WTC11 (cell line): Measurements from ENCODE around the gene CACNA1C. TPM values are rescaled to one million over a fixed set of nuclear protein-coding genes. Genes with fewer than 3 reads are reported as not detected.

ENCODE experiments used
- ATAC-seq: fragments of 200-7000 bp; cut with Tn5 transposase; 2 replicates; pipeline ENCODE4 v1.10.0; 2021; ENCODE audit warnings: mild to moderate bottlenecking, moderate library complexity
- CTCF ChIA-PET: fragments of 300-600 bp; sonication (Branson Sonifier 250); formaldehyde crosslinking; loops from one replicate; lab custom pipeline; 2021; ENCODE audit warnings: antibody characterized with exemption; lab: Charles Lee
- POLR2A ChIA-PET: fragments of 350-600 bp; sonication (Branson Sonifier 250); formaldehyde crosslinking; loops from one replicate; lab custom pipeline; 2021; ENCODE audit warnings: antibody characterized with exemption; lab: Charles Lee
- DNase-seq: peaks from one replicate; pipeline ENCODE4 v3.0.0; 2021; ENCODE audit warnings: low spot score
- H3K27ac Mint-ChIP-seq: 2 replicates; pipeline ENCODE4 v1.8.0; 2021; ENCODE audit warnings: mixed read lengths
- H3K27me3 Mint-ChIP-seq: 2 replicates; pipeline ENCODE4 v1.8.0; 2021; ENCODE audit warnings: low read depth, mild to moderate bottlenecking, moderate library complexity, mixed read lengths
- H3K36me3 Mint-ChIP-seq: 2 replicates; pipeline ENCODE4 v1.8.0; 2021; ENCODE audit warnings: mixed read lengths
- H3K4me1 Mint-ChIP-seq: 2 replicates; pipeline ENCODE4 v1.8.0; 2022; ENCODE audit warnings: mixed read lengths
- H3K4me3 Mint-ChIP-seq: 2 replicates; pipeline ENCODE4 v1.8.0; 2021; ENCODE audit warnings: mild to moderate bottlenecking, moderate library complexity, mixed read lengths
- H3K9me3 Mint-ChIP-seq: 2 replicates; pipeline ENCODE4 v1.8.0; 2021; ENCODE audit warnings: mixed read lengths
- CREM ChIP-seq: sonication (generic); formaldehyde crosslinking; IDR thresholded peaks from 2 replicates; pipeline ENCODE4 v1.8.1; 2022; ENCODE audit warnings: mild to moderate bottlenecking, missing genetic modification reagents, moderate library complexity
- ELF4 ChIP-seq: sonication (generic); formaldehyde crosslinking; IDR thresholded peaks from 2 replicates; pipeline ENCODE4 v1.8.1; 2022; ENCODE audit warnings: low read depth, mild to moderate bottlenecking, moderate library complexity, missing genetic modification reagents
- FOXK1 ChIP-seq: sonication (generic); formaldehyde crosslinking; IDR thresholded peaks from 2 replicates; pipeline ENCODE4 v1.8.0; 2022; ENCODE audit warnings: mild to moderate bottlenecking, moderate library complexity, missing genetic modification reagents
- GTF2I ChIP-seq: fragments of 250-450 bp; sonication (Bioruptor Pico); conservative IDR thresholded peaks from 2 replicates; pipeline ENCODE4 v1.4.0; 2021; ENCODE audit warnings: mild to moderate bottlenecking
- HMGA2 ChIP-seq: fragments of 250-450 bp; sonication (Bioruptor Pico); IDR thresholded peaks from 2 replicates; pipeline ENCODE4 v1.4.0; 2021; ENCODE audit warnings: mild to moderate bottlenecking, moderate library complexity
- MXD4 ChIP-seq: fragments of 250-450 bp; sonication (Bioruptor Pico); IDR thresholded peaks from 2 replicates; pipeline ENCODE4 v1.8.0; 2021; ENCODE audit warnings: mild to moderate bottlenecking, moderate library complexity, borderline replicate concordance
- MYBL2 ChIP-seq: sonication (generic); formaldehyde crosslinking; IDR thresholded peaks from 2 replicates; pipeline ENCODE4 v1.8.1; 2023; ENCODE audit warnings: mild to moderate bottlenecking, moderate library complexity, missing genetic modification reagents
- NFATC4 ChIP-seq: fragments of 250-450 bp; sonication (Bioruptor Pico); IDR thresholded peaks from 2 replicates; pipeline ENCODE4 v1.9.0; 2021; ENCODE audit warnings: mild to moderate bottlenecking
- PRRX2 ChIP-seq: fragments of 250-450 bp; sonication (Bioruptor Pico); IDR thresholded peaks from 2 replicates; pipeline ENCODE4 v1.8.0; 2021; ENCODE audit warnings: mild to moderate bottlenecking
- TP53 ChIP-seq: sonication (generic); formaldehyde crosslinking; IDR thresholded peaks from 2 replicates; pipeline ENCODE4 v1.8.1; 2023; ENCODE audit warnings: mild to moderate bottlenecking, missing genetic modification reagents
- ZNF317 ChIP-seq: sonication (generic); formaldehyde crosslinking; IDR thresholded peaks from 2 replicates; pipeline ENCODE4 v1.8.1; 2023; ENCODE audit warnings: low read depth, mild to moderate bottlenecking, moderate library complexity, missing genetic modification reagents, borderline replicate concordance
- total RNA-seq: library from RNA; stranded (reverse); gene quantifications from 3 replicates; pipeline ENCODE4 v1.2.3, GENCODE V29; 2021
- TF ChIP-seq, protein P1 (sequence below): sonication (generic); formaldehyde crosslinking; IDR thresholded peaks from 2 replicates; pipeline ENCODE4 v1.8.1; 2023; ENCODE audit warnings: mild to moderate bottlenecking, moderate library complexity, missing genetic modification reagents
- TF ChIP-seq, protein P2 (sequence below): sonication (generic); formaldehyde crosslinking; IDR thresholded peaks from 2 replicates; pipeline ENCODE4 v1.8.1; 2023; ENCODE audit warnings: mild to moderate bottlenecking, missing genetic modification reagents, moderate library complexity
- TF ChIP-seq, protein P3 (sequence below): sonication (generic); formaldehyde crosslinking; IDR thresholded peaks from 2 replicates; pipeline ENCODE4 v1.8.1; 2023; ENCODE audit warnings: mild to moderate bottlenecking, missing genetic modification reagents, moderate library complexity
- TF ChIP-seq, protein P4 (sequence below): sonication (generic); formaldehyde crosslinking; IDR thresholded peaks from 2 replicates; pipeline ENCODE4 v1.8.1; 2022; ENCODE audit warnings: mild to moderate bottlenecking, missing genetic modification reagents, moderate library complexity, borderline replicate concordance
- TF ChIP-seq, protein P5 (sequence below): sonication (generic); formaldehyde crosslinking; IDR thresholded peaks from 2 replicates; pipeline ENCODE4 v1.8.1; 2022; ENCODE audit warnings: low read depth, mild to moderate bottlenecking, moderate library complexity, missing genetic modification reagents, borderline replicate concordance
- TF ChIP-seq, protein P6 (sequence below): sonication (generic); formaldehyde crosslinking; IDR thresholded peaks from 2 replicates; pipeline ENCODE4 v1.8.1; 2022; ENCODE audit warnings: mild to moderate bottlenecking, moderate library complexity, missing genetic modification reagents
- TF ChIP-seq, protein P7 (sequence below): sonication (generic); formaldehyde crosslinking; IDR thresholded peaks from 2 replicates; pipeline ENCODE4 v1.8.1; 2022; ENCODE audit warnings: missing genetic modification reagents, borderline replicate concordance
- TF ChIP-seq, protein P8 (sequence below): fragments of 250-450 bp; sonication (Bioruptor Pico); IDR thresholded peaks from 2 replicates; pipeline ENCODE4 v1.9.0; 2021; ENCODE audit warnings: moderate library complexity, mild to moderate bottlenecking, inconsistent platforms, borderline replicate concordance
- TF ChIP-seq, protein P9 (sequence below): fragments of 250-450 bp; sonication (Bioruptor Pico); IDR thresholded peaks from 2 replicates; pipeline ENCODE4 v2.1.2; 2022; ENCODE audit warnings: mild to moderate bottlenecking, moderate library complexity
- TF ChIP-seq, protein P10 (sequence below): sonication (generic); formaldehyde crosslinking; IDR thresholded peaks from 2 replicates; pipeline ENCODE4 v1.8.0; 2022; ENCODE audit warnings: mild to moderate bottlenecking, missing genetic modification reagents

The CACNA1C gene
- total RNA-seq, 1 experiment from 2014 or later = 1.7 TPM

DNA sequence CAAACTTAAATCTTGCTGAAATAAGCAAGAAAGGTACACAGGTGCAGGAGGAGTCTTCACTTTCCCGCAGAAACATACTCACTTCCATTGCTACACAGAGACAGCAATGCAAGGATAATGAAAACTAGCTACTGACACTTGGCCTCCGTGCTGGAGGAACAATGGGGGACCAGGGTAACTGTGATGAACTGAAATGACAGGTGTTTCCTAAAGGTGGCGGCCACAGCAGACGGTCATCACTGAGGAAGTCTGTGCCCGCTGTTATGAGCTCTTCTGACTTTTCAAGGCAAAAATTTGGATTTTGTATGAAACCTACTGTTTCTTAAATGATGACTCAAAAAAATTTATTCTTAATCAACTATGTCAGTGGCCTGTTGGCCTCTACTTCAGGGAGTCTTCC lies 189.4 kb downstream of the CACNA1C start (continued):
- TF ChIP-seq, protein P1, sequence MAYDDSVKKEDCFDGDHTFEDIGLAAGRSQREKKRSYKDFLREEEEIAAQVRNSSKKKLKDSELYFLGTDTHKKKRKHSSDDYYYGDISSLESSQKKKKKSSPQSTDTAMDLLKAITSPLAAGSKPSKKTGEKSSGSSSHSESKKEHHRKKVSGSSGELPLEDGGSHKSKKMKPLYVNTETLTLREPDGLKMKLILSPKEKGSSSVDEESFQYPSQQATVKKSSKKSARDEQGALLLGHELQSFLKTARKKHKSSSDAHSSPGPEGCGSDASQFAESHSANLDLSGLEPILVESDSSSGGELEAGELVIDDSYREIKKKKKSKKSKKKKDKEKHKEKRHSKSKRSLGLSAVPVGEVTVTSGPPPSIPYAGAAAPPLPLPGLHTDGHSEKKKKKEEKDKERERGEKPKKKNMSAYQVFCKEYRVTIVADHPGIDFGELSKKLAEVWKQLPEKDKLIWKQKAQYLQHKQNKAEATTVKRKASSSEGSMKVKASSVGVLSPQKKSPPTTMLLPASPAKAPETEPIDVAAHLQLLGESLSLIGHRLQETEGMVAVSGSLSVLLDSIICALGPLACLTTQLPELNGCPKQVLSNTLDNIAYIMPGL (CRISPR knock-in tag) = no peak
- no peak for TF ChIP-seq MXD4

DNA sequence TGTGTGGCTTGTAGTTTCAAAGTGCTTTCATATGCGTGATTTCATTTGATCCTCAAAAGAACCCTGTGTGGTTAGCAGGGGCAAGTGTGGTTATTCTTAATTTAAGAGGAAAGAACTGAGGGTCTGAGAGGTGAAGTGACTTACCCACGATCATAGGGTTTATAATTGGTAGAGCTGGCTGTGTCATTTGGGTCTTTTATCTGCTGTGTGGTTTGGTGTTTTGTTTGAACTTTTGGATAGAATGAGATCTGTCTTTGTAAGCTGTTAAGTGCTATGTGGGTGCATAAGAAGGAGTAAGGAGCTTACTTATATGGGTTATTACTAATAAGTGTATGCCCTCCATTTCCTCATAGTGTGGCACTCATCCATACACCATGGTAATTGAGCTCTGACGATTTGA lies 190.0 kb downstream of the CACNA1C start:
- ATAC-seq = no peak
- no peak for DNase-seq
- no peaks in the 10 kb centered on the region for H3K36me3 Mint-ChIP-seq
- H3K4me1 Mint-ChIP-seq = peaks cover 52% of the 10 kb centered on the region
- TF ChIP-seq, protein P2, sequence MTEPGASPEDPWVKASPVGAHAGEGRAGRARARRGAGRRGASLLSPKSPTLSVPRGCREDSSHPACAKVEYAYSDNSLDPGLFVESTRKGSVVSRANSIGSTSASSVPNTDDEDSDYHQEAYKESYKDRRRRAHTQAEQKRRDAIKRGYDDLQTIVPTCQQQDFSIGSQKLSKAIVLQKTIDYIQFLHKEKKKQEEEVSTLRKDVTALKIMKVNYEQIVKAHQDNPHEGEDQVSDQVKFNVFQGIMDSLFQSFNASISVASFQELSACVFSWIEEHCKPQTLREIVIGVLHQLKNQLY (CRISPR knock-in tag) = no peak
- TF ChIP-seq, protein P3, sequence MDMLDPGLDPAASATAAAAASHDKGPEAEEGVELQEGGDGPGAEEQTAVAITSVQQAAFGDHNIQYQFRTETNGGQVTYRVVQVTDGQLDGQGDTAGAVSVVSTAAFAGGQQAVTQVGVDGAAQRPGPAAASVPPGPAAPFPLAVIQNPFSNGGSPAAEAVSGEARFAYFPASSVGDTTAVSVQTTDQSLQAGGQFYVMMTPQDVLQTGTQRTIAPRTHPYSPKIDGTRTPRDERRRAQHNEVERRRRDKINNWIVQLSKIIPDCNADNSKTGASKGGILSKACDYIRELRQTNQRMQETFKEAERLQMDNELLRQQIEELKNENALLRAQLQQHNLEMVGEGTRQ = no peak
- TF ChIP-seq, protein P4, sequence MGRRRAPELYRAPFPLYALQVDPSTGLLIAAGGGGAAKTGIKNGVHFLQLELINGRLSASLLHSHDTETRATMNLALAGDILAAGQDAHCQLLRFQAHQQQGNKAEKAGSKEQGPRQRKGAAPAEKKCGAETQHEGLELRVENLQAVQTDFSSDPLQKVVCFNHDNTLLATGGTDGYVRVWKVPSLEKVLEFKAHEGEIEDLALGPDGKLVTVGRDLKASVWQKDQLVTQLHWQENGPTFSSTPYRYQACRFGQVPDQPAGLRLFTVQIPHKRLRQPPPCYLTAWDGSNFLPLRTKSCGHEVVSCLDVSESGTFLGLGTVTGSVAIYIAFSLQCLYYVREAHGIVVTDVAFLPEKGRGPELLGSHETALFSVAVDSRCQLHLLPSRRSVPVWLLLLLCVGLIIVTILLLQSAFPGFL (CRISPR knock-in tag) = no peak
- TF ChIP-seq, protein P5, sequence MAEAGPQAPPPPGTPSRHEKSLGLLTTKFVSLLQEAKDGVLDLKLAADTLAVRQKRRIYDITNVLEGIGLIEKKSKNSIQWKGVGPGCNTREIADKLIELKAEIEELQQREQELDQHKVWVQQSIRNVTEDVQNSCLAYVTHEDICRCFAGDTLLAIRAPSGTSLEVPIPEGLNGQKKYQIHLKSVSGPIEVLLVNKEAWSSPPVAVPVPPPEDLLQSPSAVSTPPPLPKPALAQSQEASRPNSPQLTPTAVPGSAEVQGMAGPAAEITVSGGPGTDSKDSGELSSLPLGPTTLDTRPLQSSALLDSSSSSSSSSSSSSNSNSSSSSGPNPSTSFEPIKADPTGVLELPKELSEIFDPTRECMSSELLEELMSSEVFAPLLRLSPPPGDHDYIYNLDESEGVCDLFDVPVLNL (CRISPR knock-in tag) = no peak
- TF ChIP-seq PRRX2 (CRISPR knock-in tag) (no peak), FOXK1 (no peak), GTF2I (CRISPR knock-in tag) (no peak), HMGA2 (CRISPR knock-in tag) (no peak)
- TF ChIP-seq, protein P6, sequence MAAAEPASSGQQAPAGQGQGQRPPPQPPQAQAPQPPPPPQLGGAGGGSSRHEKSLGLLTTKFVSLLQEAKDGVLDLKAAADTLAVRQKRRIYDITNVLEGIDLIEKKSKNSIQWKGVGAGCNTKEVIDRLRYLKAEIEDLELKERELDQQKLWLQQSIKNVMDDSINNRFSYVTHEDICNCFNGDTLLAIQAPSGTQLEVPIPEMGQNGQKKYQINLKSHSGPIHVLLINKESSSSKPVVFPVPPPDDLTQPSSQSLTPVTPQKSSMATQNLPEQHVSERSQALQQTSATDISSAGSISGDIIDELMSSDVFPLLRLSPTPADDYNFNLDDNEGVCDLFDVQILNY = no peak
- POLR2A ChIA-PET = no interaction called here
- H3K27me3 Mint-ChIP-seq = no peaks in the 10 kb centered on the region
- H3K9me3 Mint-ChIP-seq = no peaks in the 10 kb centered on the region
- CTCF ChIA-PET = interaction anchor here (1.6 kb wide), 1 partner anchor 12 kb away, joined by 5 read pairs; no protein-coding TSS in a partner anchor
- no peak overlapping the region for H3K27ac Mint-ChIP-seq
- no peak overlapping the region for H3K4me3 Mint-ChIP-seq

DNA sequence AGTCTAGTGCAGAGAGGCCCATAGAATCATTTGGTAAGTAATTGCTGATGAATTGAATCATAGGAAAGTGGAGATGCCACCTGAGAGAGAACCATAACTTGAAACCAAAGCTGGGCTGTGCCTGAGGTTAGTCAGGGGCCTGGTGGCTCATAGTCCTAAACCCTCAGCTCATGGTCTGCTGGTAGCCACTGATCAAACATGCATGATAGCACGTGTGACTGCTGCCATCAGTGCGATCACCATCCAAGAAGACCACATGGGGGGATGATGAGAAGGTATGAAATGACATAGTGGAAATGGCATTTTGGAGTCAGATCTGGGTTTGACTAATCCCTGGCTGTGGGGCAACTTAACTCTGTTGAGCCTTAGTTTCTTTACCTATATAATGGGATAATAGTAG lies 190.5 kb downstream of the CACNA1C start:
- H3K9me3 Mint-ChIP-seq = no peaks in the 10 kb centered on the region
- no peak overlapping the region for H3K4me3 Mint-ChIP-seq
- DNase-seq = no peak
- no peaks in the 10 kb centered on the region for H3K36me3 Mint-ChIP-seq
- CTCF ChIA-PET = interaction anchor here (1.3 to 1.6 kb wide), 3 partner anchors 13 to 185 kb away, joined by 5 to 7 read pairs (median 6); no protein-coding TSS in a partner anchor
- no peak for ATAC-seq
- POLR2A ChIA-PET = interaction anchor here (1.1 kb wide), 1 partner anchor 13 kb away, joined by 3 read pairs; no protein-coding TSS in a partner anchor
- H3K27me3 Mint-ChIP-seq = no peaks in the 10 kb centered on the region
- peaks cover 52% of the 10 kb centered on the region for H3K4me1 Mint-ChIP-seq
- no peak overlapping the region for H3K27ac Mint-ChIP-seq
- TF ChIP-seq, protein P6 = no peak
- TF ChIP-seq MXD4 = no peak
- TF ChIP-seq ZNF317 (CRISPR knock-in tag) = no peak
- no peak for TF ChIP-seq NFATC4 (CRISPR knock-in tag)
- TF ChIP-seq MYBL2 (CRISPR knock-in tag) = no peak
- no peak for TF ChIP-seq ELF4 (CRISPR knock-in tag)
- TF ChIP-seq, protein P7, sequence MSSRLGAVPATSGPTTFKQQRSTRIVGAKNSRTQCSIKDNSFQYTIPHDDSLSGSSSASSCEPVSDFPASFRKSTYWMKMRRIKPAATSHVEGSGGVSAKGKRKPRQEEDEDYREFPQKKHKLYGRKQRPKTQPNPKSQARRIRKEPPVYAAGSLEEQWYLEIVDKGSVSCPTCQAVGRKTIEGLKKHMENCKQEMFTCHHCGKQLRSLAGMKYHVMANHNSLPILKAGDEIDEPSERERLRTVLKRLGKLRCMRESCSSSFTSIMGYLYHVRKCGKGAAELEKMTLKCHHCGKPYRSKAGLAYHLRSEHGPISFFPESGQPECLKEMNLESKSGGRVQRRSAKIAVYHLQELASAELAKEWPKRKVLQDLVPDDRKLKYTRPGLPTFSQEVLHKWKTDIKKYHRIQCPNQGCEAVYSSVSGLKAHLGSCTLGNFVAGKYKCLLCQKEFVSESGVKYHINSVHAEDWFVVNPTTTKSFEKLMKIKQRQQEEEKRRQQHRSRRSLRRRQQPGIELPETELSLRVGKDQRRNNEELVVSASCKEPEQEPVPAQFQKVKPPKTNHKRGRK = no peak
- TF ChIP-seq TP53 = no peak
- TF ChIP-seq CREM = no peak
- TF ChIP-seq, protein P8, sequence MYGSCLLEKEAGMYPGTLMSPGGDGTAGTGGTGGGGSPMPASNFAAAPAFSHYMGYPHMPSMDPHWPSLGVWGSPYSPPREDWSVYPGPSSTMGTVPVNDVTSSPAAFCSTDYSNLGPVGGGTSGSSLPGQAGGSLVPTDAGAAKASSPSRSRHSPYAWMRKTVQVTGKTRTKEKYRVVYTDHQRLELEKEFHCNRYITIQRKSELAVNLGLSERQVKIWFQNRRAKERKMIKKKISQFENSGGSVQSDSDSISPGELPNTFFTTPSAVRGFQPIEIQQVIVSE (CRISPR knock-in tag) = no peak
- TF ChIP-seq, protein P9, sequence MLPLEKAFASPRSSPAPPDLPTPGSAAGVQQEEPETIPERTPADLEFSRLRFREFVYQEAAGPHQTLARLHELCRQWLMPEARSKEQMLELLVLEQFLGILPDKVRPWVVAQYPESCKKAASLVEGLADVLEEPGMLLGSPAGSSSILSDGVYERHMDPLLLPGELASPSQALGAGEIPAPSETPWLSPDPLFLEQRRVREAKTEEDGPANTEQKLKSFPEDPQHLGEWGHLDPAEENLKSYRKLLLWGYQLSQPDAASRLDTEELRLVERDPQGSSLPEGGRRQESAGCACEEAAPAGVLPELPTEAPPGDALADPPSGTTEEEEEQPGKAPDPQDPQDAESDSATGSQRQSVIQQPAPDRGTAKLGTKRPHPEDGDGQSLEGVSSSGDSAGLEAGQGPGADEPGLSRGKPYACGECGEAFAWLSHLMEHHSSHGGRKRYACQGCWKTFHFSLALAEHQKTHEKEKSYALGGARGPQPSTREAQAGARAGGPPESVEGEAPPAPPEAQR (CRISPR knock-in tag) = no peak
- TF ChIP-seq, protein P10, sequence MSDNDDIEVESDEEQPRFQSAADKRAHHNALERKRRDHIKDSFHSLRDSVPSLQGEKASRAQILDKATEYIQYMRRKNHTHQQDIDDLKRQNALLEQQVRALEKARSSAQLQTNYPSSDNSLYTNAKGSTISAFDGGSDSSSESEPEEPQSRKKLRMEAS = no peak
